GM10266 (cell line): ENCODE results near the gene TNS1.

Experiments used
- DNase-seq: peaks from one replicate; pipeline ENCODE4 v3.0.0; 2012; ENCODE audit errors: extremely low spot score
- TF ChIP-seq, protein P1 (sequence below): IDR thresholded peaks from 2 replicates; pipeline ENCODE4 v1.5.1; 2012; ENCODE audit warnings: mild to moderate bottlenecking, low read depth; ENCODE audit not compliant: control insufficient read depth, insufficient read depth; ENCODE audit errors: missing control alignments

TNS1 gene

DNA sequence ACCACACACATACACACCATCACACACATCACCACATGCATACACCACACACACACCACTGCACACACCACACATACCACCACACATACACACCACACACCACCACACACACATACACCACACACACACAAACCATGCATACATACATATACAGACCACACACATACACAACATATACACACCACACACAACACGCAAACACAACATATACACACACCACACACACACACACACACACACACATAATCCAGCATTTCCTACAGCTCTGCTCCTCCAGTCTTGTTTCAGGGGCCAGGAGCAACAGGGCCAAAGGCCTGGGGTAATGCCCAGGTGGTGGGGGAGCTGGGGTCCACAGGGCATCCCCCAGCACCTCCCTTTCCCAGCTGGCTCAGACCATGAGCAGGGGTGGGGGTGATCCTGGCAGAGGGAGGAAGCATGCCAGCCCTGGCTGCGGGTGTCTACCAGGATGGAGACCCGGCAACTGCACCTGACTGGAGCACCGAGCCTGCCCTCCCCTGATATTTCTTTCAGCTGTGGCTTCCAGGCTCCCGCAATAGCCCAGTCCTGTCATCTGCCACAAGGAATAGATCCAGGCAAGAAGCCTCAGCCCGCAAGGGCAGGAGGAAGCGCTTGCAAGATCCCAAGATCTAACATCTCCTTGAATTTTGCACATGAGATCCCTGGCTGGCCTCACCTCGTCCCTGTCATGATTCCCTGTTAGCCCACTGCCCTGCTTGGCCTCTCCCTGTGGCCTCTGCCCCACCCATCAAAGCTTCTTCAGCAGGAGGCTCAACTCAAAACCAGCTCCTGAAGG is 196.9 kb downstream of the TNS1 start:
- TF ChIP-seq, protein P1, sequence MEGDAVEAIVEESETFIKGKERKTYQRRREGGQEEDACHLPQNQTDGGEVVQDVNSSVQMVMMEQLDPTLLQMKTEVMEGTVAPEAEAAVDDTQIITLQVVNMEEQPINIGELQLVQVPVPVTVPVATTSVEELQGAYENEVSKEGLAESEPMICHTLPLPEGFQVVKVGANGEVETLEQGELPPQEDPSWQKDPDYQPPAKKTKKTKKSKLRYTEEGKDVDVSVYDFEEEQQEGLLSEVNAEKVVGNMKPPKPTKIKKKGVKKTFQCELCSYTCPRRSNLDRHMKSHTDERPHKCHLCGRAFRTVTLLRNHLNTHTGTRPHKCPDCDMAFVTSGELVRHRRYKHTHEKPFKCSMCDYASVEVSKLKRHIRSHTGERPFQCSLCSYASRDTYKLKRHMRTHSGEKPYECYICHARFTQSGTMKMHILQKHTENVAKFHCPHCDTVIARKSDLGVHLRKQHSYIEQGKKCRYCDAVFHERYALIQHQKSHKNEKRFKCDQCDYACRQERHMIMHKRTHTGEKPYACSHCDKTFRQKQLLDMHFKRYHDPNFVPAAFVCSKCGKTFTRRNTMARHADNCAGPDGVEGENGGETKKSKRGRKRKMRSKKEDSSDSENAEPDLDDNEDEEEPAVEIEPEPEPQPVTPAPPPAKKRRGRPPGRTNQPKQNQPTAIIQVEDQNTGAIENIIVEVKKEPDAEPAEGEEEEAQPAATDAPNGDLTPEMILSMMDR, result no peak
- no peak for DNase-seq

DNA sequence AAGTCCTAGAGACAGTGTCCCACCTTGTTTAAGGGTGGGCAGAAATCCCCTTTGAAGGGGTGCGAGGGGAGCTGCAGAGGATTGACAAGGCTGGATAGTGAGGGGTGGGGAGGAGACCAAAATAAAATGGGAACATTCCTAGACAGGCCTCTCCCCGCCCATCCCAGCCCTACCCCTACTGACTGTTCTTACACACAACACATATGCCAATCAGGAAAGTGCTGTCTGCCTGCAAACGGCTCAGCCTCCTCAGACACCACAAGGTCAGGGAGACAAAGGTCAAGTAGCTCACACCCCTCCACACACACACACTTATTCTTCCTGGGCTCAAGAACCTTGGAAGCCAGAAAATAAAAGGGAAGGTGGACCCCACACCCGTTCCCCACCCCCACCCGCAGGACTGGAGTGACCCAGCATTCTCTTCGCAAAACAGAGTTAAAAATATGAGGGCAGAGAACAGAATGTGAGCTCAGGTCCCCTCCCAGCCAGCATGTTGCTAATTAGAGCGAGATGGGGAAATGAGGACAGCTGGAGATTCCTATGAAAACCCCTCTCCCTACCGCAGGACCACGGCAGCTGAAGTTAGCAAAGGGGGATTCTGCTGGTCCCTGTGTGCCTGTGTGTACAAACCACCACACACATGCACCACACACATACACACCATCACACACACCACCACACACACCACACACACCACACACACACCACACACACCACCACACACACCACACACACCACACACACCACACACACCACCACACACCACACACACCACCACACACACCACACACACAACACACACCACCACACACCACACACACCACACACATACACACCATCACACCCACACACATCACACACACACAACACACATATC is 197.8 kb downstream of the TNS1 start:
- DNase-seq, result no peak
- TF ChIP-seq, protein P1, result no peak

DNA sequence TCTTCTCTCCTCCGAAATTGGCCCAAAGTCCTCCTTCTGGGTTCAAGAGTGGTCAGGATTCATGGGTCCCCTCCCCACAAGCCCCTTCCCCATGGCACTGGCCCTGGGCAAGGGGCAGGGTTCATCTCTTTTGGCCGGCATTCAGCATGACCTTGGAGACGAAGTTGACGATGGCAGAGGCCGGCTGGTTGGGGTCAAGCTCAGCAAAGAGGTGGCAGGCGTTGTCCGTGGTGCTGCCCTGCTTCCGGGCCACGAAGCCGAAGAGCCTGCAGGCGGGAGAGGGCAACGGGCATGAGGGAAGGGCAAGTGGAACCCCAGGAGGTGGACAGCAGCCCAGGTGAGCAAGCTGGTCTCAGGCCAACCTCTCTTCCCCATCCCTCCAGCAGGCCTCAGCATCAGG is 198.5 kb downstream of the TNS1 start:
- no peak for DNase-seq
- TF ChIP-seq, protein P1, result no peak

DNA sequence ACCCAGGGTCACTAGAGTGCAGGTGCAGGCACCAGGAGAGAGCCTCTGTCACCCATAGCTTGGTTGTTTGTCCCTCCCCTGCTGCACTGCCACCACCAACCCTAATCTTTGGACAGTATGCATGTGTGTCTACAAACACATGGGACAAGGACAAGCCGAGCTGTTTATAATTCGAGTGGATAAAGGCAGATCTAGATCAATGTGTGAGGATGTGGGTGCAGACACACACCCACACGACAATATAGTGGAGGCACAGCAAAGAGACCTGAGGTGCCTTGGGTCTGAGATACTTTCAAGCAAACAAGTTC is 199.2 kb downstream of the TNS1 start:
- DNase-seq, result no peak
- TF ChIP-seq, protein P1, result no peak

DNA sequence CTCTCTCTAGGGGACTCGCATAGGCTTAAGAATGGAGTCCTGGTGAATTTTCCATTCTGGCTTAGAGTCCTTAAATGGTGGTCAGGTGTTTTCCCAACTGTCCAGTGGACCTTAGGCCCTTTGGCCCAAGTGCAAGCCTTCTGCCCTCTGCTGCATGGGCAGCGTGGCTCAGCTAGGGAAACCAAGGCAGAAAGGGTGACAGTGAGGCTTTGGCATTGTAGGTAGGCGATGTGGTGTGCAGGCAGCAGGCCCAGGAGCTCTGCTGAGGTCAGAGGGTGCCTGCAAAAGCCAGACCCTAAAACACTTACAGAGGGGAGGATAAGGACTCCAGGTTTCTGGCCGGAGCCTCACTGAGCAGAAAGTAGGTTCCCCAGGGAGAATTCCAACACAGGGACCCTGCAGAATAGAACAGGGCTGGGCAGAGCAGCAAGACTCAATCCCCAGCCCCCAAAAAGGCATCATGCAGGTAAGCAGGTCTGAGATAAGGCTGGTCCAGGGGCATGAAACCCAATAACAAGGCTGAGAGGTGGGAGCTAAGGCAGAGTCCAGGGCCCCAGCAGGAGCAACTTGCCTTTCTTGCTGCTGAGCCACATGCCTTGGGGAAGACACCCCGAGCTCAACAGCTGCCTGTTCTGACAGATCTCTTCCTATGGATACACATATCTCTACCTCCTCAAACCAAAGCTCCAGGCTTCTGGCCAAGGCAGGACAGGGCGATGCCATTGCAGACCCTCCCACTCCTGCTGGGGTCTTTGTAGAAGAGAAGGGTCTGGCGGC is 199.7 kb downstream of the TNS1 start:
- no peak for DNase-seq
- TF ChIP-seq, protein P1, result no peak

DNA sequence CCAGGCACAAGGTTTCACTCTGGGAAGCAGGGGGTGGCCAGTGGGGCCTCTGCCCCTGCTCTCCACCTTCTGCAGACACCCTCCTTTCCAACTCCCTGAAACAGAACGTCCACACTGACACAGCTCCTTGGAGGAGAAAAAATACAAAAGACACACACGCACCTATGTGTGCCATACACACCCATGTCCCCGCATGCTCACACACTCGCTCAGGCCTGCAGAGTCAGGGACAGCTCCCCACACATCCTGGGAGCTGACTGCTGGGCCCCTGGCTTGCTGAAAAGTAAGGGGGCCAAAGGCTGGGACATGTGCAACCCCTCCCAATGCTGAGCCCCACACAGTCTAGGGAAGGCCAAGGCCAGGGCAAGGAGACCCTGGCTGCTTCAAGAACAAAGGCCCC is 200.5 kb downstream of the TNS1 start:
- no peak for DNase-seq
- TF ChIP-seq, protein P1, result no peak
